HL-60 (cell line): ENCODE data around the gene MEIS1.

ENCODE experiments used
- DNase-seq, 2 experiments: peaks; one replicate each; pipeline ENCODE4 v3.0.0-alpha.2; 2010 to 2020; ENCODE audit warnings: low read depth in 1 of 2, low spot score in 1 of 2
- H3K27ac ChIP-seq: fragments of 250-450 bp; sonication (Bioruptor Pico); replicated peaks from 2 replicates; pipeline ENCODE4 v1.5.1; 2020; ENCODE audit warnings: mild to moderate bottlenecking, moderate library complexity
- H3K27me3 ChIP-seq: fragments of 250-450 bp; sonication (Bioruptor Pico); 2 replicates; pipeline ENCODE4 v1.5.1; 2021; ENCODE audit warnings: mild to moderate bottlenecking, moderate library complexity; ENCODE audit not compliant: insufficient read depth, poor library complexity, severe bottlenecking
- H3K4me3 ChIP-seq: replicated peaks from 2 replicates; pipeline ENCODE4 v1.5.1; 2011; ENCODE audit warnings: mild to moderate bottlenecking, control low read depth, low read length; ENCODE audit not compliant: insufficient read depth
- GABPA ChIP-seq: IDR thresholded peaks from 2 replicates; pipeline ENCODE4 v1.6.1; 2012; ENCODE audit warnings: low read depth
- POLR2AphosphoS5 ChIP-seq: IDR thresholded peaks from 2 replicates; pipeline ENCODE4 v1.6.1; 2012; ENCODE audit warnings: low read depth
- SPI1 ChIP-seq: IDR thresholded peaks from 2 replicates; pipeline ENCODE4 v1.6.1; 2012; ENCODE audit warnings: low read depth, mild to moderate bottlenecking, borderline replicate concordance
- TF ChIP-seq, protein P1 (sequence below): IDR thresholded peaks from one replicate; pipeline ENCODE4 v1.5.1; 2011; ENCODE audit warnings: low read length, control low read depth, inconsistent platforms; ENCODE audit not compliant: insufficient read depth
- TF ChIP-seq, protein P2 (sequence below): IDR thresholded peaks from 2 replicates; pipeline ENCODE4 v1.6.1; 2012; ENCODE audit warnings: low read depth; ENCODE audit not compliant: insufficient replicate concordance

MEIS1 gene

DNA sequence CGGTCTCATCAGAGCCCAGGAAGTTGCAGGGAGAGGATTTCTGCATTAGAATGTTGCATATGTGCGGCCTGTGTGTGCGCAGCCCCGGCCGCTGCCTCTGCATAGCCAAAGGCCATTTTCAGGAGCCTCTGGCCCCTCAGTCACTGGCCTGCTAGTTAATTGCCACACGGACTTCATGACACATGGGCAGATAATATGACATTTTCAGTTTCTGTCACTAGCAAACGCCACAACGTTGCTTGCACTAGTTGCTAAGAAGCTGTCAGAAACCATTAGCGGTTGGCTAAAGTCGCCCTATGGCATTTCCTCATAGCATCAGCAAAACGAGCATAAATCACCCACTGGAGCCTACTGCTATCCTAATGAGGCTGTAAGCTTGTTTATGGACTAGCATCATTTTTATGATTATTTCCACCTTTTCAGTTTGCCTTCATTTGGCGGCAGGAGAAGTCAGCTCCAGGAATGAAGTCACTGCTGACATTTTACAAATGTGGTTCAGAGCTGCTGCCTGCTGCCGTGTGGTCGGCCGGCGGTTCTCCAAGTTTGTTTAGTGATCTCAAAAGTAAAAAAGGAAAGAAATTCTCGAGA lies 73.7 kb downstream of the MEIS1 start:
- no peak for TF ChIP-seq GABPA
- TF ChIP-seq, protein P1, sequence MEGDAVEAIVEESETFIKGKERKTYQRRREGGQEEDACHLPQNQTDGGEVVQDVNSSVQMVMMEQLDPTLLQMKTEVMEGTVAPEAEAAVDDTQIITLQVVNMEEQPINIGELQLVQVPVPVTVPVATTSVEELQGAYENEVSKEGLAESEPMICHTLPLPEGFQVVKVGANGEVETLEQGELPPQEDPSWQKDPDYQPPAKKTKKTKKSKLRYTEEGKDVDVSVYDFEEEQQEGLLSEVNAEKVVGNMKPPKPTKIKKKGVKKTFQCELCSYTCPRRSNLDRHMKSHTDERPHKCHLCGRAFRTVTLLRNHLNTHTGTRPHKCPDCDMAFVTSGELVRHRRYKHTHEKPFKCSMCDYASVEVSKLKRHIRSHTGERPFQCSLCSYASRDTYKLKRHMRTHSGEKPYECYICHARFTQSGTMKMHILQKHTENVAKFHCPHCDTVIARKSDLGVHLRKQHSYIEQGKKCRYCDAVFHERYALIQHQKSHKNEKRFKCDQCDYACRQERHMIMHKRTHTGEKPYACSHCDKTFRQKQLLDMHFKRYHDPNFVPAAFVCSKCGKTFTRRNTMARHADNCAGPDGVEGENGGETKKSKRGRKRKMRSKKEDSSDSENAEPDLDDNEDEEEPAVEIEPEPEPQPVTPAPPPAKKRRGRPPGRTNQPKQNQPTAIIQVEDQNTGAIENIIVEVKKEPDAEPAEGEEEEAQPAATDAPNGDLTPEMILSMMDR, result no peak
- TF ChIP-seq, protein P2, sequence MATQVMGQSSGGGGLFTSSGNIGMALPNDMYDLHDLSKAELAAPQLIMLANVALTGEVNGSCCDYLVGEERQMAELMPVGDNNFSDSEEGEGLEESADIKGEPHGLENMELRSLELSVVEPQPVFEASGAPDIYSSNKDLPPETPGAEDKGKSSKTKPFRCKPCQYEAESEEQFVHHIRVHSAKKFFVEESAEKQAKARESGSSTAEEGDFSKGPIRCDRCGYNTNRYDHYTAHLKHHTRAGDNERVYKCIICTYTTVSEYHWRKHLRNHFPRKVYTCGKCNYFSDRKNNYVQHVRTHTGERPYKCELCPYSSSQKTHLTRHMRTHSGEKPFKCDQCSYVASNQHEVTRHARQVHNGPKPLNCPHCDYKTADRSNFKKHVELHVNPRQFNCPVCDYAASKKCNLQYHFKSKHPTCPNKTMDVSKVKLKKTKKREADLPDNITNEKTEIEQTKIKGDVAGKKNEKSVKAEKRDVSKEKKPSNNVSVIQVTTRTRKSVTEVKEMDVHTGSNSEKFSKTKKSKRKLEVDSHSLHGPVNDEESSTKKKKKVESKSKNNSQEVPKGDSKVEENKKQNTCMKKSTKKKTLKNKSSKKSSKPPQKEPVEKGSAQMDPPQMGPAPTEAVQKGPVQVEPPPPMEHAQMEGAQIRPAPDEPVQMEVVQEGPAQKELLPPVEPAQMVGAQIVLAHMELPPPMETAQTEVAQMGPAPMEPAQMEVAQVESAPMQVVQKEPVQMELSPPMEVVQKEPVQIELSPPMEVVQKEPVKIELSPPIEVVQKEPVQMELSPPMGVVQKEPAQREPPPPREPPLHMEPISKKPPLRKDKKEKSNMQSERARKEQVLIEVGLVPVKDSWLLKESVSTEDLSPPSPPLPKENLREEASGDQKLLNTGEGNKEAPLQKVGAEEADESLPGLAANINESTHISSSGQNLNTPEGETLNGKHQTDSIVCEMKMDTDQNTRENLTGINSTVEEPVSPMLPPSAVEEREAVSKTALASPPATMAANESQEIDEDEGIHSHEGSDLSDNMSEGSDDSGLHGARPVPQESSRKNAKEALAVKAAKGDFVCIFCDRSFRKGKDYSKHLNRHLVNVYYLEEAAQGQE, result no peak
- TF ChIP-seq POLR2AphosphoS5, result no peak
- no peak for TF ChIP-seq SPI1
- H3K27ac ChIP-seq, result no peak overlapping the region
- H3K4me3 ChIP-seq, result no peak overlapping the region
- DNase-seq, result no peak
- no peaks in the 10 kb centered on the region for H3K27me3 ChIP-seq

DNA sequence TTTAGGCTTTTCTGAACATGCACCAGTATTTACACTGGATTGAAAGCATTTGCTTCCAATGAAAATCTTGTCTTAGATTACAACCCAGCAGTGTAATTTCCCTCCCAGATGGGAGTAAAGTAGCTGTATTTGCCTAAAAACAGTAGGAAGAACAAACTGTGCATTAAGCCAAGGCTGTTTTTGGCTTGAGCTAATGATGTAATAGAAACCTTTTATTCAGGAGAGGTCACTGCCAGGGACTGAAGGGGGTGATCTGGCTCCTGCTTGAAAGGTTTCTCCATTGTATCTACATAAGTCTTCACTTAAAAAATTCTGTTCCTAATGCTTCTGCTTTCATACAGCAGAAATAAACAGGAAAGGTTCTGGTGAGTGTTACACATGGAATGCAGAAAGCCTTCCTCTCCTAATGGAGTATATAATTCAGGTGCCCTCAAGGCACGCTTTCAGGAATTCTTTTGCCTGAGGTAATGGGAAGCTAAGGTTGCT lies 74.4 kb downstream of the MEIS1 start:
- Histone ChIP-seq H3K4me3 (no peak overlapping the region), H3K27me3 (no peaks in the 10 kb centered on the region), H3K27ac (no peak overlapping the region)
- TF ChIP-seq SPI1 (no peak), POLR2AphosphoS5 (no peak), GABPA (no peak)
- TF ChIP-seq, protein P1, result no peak
- TF ChIP-seq, protein P2, result no peak
- no peak for DNase-seq

DNA sequence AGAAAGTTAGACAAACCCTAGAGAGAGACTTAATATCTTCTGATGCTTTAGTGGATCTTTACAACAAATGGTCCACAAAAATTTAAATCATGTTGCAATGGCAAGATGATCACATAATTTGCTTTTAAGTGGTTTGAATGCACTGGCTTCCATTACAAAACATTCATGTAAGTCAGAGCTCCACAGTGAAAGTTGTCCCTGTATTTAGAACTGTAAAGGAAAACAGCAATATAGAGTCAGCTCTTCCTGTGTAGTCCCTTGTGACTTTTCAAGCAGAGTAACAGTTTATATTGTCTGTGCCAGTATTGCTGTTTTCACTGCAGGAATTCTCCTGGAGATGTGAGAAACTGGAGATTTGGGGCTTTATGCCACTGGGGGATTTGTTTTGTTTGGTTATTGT lies 77.7 kb downstream of the MEIS1 start:
- Histone ChIP-seq H3K27ac (no peak overlapping the region), H3K4me3 (no peak overlapping the region), H3K27me3 (no peaks in the 10 kb centered on the region)
- no peak for DNase-seq
- TF ChIP-seq, protein P1, result no peak
- TF ChIP-seq SPI1, result no peak

DNA sequence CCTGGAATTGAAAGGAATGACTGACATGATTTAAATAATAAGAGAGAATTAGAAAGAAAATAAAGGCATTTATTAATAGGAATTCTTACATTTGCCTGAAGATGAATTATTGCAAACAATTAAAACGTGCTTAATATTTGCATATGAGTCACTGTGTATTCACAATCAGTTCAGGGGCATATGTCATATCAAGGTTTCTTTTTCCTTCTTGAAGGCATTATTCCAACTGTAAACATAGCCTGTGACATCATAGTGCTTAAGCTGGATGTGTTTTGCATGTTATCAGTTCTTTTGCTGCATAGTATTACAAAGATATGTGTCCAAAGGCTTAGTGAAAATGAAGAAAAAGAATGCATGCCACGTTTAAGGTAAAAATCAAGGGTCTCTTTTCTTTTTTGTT lies 80.8 kb downstream of the MEIS1 start:
- DNase-seq, result no peak
- Histone ChIP-seq H3K4me3 (no peak overlapping the region), H3K27ac (no peak overlapping the region), H3K27me3 (no peaks in the 10 kb centered on the region)
- TF ChIP-seq, protein P1, result no peak
- TF ChIP-seq POLR2AphosphoS5 (no peak), GABPA (no peak), SPI1 (no peak)
- TF ChIP-seq, protein P2, result no peak
